GM19099 (cell line): ENCODE results near the gene MTUS2.

Source experiments
- POLR2A ChIP-seq: IDR thresholded peaks from 3 replicates; pipeline ENCODE4 v1.6.1; 2011; ENCODE audit warnings: low read depth; ENCODE audit not compliant: insufficient read length; ENCODE audit errors: extremely low read depth

Gene MTUS2

DNA sequence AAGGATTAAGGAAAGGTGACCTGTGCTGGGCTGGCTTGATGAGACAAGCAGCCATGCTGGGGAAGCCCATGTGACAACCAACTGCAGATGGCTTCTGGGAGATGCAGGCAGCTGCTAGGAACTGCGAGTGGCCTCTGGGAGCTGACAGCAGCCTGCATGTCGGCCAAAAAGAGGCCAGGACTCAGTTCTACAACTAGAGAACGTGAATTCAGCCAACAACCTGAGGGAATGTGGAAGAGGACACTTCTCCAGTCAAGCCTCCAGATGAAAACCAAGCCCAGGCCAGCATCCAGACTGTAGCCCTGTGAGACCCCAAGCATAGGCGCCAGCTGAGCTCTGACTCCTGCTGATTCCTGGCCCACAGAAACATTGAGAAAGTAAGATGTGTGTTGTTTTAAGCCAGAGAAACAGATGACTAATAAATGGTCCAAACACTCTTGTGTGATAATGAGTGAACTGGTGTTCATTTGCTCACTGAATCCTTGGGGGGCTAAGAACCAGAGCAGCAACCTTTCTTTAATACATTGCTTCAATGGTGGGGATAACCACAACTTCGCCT is 730.4 kb downstream of the MTUS2 start:
- no peak for TF ChIP-seq POLR2A

DNA sequence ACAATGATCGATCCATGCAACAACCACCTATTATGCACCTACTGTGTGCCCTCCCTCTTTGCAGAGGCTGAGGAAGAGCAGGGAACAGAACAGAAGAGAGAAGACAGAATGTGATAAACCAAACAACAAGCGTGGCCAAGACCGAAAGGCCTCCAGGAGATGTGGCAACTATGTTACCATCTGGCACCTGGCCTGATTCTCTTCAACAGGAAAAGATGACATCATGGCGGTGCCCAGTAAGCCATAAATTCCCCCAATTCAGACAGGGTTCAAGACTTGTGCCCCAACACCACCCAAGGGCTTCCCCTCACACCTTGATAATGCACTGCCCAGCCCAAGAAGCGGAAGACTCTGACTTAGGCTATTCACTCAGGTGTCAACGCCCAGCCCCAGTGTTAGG is 731.1 kb downstream of the MTUS2 start:
- TF ChIP-seq POLR2A = no peak
